H1 (cell line): Measurements from ENCODE around the gene HEPHL1.

Experiments
- CBX5 ChIP-seq: fragments of 300-800, 300-1000 bp; sonication (generic); IDR thresholded peaks from 2 replicates; pipeline ENCODE4 v1.7.1; 2016; ENCODE audit warnings: antibody characterized with exemption, low read length, low read depth
- CHD2 ChIP-seq: IDR thresholded peaks from 2 replicates; pipeline ENCODE4 v1.6.1; 2012; ENCODE audit warnings: low read length, improper control_type of control experiment
- EZH2 ChIP-seq: fragments of 200-600 bp; sonication (generic); IDR thresholded peaks from 2 replicates; pipeline ENCODE4 v1.7.1; 2012; ENCODE audit warnings: low read depth, mild to moderate bottlenecking, moderate library complexity, low read length, inconsistent platforms; ENCODE audit not compliant: severe bottlenecking
- GABPA ChIP-seq: IDR thresholded peaks from 2 replicates; pipeline ENCODE4 v1.6.1; 2011; ENCODE audit warnings: mild to moderate bottlenecking, low read length, moderate library complexity, borderline replicate concordance; ENCODE audit not compliant: insufficient read depth
- MAFK ChIP-seq: IDR thresholded peaks from 2 replicates; pipeline ENCODE4 v1.6.1; 2012; ENCODE audit warnings: low read depth, mild to moderate bottlenecking, improper control_type of control experiment, low read length
- POLR2A ChIP-seq, 2 experiments: IDR thresholded peaks; 1 replicate in 1 of 2; 2 replicates in 1 of 2; pipeline ENCODE4 v1.6.1; 2011; ENCODE audit warnings: low read depth in 2 of 2, low read length in 2 of 2, mild to moderate bottlenecking in 2 of 2; ENCODE audit errors: control extremely low read depth in 1 of 2
- POU5F1 ChIP-seq: IDR thresholded peaks from 2 replicates; pipeline ENCODE4 v1.6.1; 2011; ENCODE audit warnings: low read depth, mild to moderate bottlenecking, low read length, moderate library complexity
- RXRA ChIP-seq: IDR thresholded peaks from 2 replicates; pipeline ENCODE4 v1.6.1; 2011; ENCODE audit warnings: low read depth, mild to moderate bottlenecking, low read length, moderate library complexity; ENCODE audit not compliant: insufficient read depth
- SIN3A ChIP-seq, 2 experiments: IDR thresholded peaks in 1 of 2; conservative IDR thresholded peaks in 1 of 2; 2 replicates each; pipeline ENCODE4 v1.6.1; 2011 to 2012; ENCODE audit warnings: low read length in 2 of 2, improper control_type of control experiment in 1 of 2, low read depth in 1 of 2, mild to moderate bottlenecking in 1 of 2
- YY1 ChIP-seq: IDR thresholded peaks from 2 replicates; pipeline ENCODE4 v1.6.1; 2011; ENCODE audit warnings: low read depth, mild to moderate bottlenecking, low read length
- TF ChIP-seq, protein P1 (sequence below), 3 experiments: IDR thresholded peaks; 1 replicate in 2 of 3; 2 replicates in 1 of 3; pipeline versions ENCODE4 v1.5.1 to v1.6.1; 2011; ENCODE audit warnings: low read length in 3 of 3, mild to moderate bottlenecking in 3 of 3, inconsistent platforms in 2 of 3, low read depth in 1 of 3, moderate library complexity in 1 of 3; ENCODE audit not compliant: insufficient read depth in 1 of 3; ENCODE audit errors: control extremely low read depth in 1 of 3

DNA sequence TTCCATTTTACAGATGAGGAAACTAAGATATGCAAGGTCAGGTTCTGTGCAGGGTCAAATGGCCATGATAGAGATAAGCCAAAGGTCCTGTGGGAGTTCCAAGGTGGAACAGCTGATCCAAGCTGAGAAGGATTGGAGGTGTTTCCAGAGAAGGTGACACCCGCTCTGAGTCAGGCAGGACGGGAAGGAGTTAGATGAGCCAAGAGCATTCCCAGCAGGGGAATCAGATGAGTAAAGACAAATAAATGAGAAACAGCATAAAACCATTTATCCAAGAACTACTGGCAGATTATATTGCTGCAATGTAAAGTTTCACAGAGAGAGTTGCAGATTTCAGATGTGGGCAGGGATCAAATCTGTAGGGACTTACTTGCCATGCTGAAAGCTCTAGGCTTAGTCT is 18.9 kb upstream of the HEPHL1 start:
- no peak for TF ChIP-seq SIN3A (conservative IDR thresholded peaks at IDR 0.05 in 1 of 2, IDR thresholded peaks at IDR 0.05 in 1 of 2; ENCODE audit: low read depth in 1 of 2, low read length in 2 of 2)
- no peak for TF ChIP-seq CHD2
- TF ChIP-seq MAFK, result no peak
- TF ChIP-seq, protein P1, sequence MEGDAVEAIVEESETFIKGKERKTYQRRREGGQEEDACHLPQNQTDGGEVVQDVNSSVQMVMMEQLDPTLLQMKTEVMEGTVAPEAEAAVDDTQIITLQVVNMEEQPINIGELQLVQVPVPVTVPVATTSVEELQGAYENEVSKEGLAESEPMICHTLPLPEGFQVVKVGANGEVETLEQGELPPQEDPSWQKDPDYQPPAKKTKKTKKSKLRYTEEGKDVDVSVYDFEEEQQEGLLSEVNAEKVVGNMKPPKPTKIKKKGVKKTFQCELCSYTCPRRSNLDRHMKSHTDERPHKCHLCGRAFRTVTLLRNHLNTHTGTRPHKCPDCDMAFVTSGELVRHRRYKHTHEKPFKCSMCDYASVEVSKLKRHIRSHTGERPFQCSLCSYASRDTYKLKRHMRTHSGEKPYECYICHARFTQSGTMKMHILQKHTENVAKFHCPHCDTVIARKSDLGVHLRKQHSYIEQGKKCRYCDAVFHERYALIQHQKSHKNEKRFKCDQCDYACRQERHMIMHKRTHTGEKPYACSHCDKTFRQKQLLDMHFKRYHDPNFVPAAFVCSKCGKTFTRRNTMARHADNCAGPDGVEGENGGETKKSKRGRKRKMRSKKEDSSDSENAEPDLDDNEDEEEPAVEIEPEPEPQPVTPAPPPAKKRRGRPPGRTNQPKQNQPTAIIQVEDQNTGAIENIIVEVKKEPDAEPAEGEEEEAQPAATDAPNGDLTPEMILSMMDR (IDR thresholded peaks at IDR 0.05; ENCODE audit: control extremely low read depth in 1 of 3, insufficient read depth in 1 of 3, low read depth in 1 of 3, low read length in 3 of 3), result no peak
- no peak for TF ChIP-seq GABPA
- no peak for TF ChIP-seq EZH2
- no peak for TF ChIP-seq RXRA
- TF ChIP-seq POU5F1, result no peak
- no peak for TF ChIP-seq CBX5
- no peak for TF ChIP-seq YY1
- no peak for TF ChIP-seq POLR2A (IDR thresholded peaks at IDR 0.05; ENCODE audit: control extremely low read depth in 1 of 2, low read depth in 2 of 2, low read length in 2 of 2)
